Neural progenitor cell (in vitro differentiated cells): Measurements from ENCODE around the gene SRBD1. TPM values are rescaled to one million over a fixed set of nuclear protein-coding genes. Genes with fewer than 3 reads are reported as not detected.
A peak's percentile ranks its signal among the peaks of the same experiment; 100 is the strongest.

Experiments used
- DNase-seq: peaks from one replicate; pipeline ENCODE4 v3.0.0-alpha.2; 2016; ENCODE audit warnings: low spot score
- H2AFZ ChIP-seq: fragments of 200-600 bp; sonication (generic); replicated peaks from 2 replicates; pipeline ENCODE4 v1.6.1; 2016; ENCODE audit warnings: antibody characterized with exemption
- H3F3A ChIP-seq: fragments of 200-600 bp; sonication (generic); 2 replicates; pipeline ENCODE4 v1.6.1; 2016; ENCODE audit warnings: antibody characterized with exemption, low read depth
- H3K27ac ChIP-seq: fragments of 200-600 bp; sonication (generic); 2 replicates; pipeline ENCODE4 v1.5.1; 2016; ENCODE audit warnings: mild to moderate bottlenecking
- H3K27me3 ChIP-seq: fragments of 200-600 bp; sonication (generic); 2 replicates; pipeline ENCODE4 v1.6.1; 2016; ENCODE audit warnings: mild to moderate bottlenecking, moderate library complexity
- H3K36me3 ChIP-seq: fragments of 200-600 bp; sonication (generic); 2 replicates; pipeline ENCODE4 v1.5.1; 2016
- H3K4me1 ChIP-seq: fragments of 200-600 bp; sonication (generic); 2 replicates; pipeline ENCODE4 v1.6.1; 2016; ENCODE audit warnings: mixed run types
- H3K4me2 ChIP-seq: fragments of 200-600 bp; sonication (generic); 2 replicates; pipeline ENCODE4 v1.6.1; 2016
- H3K4me3 ChIP-seq: fragments of 200-600 bp; sonication (generic); 2 replicates; pipeline ENCODE4 v1.5.1; 2016
- H3K79me2 ChIP-seq: fragments of 200-600 bp; sonication (generic); 2 replicates; pipeline ENCODE4 v1.6.1; 2016; ENCODE audit warnings: low read depth
- H3K9ac ChIP-seq: fragments of 200-600 bp; sonication (generic); 2 replicates; pipeline ENCODE4 v1.6.1; 2016
- H3K9me3 ChIP-seq: fragments of 200-600 bp; sonication (generic); 2 replicates; pipeline ENCODE4 v1.5.1; 2016; ENCODE audit warnings: low read depth
- H4K20me1 ChIP-seq: fragments of 200-600 bp; sonication (generic); 2 replicates; pipeline ENCODE4 v1.6.1; 2016; ENCODE audit warnings: low read depth
- H3K27ac Mint-ChIP-seq: 3 replicates; pipeline ENCODE4 v1.8.0; 2021; ENCODE audit warnings: mixed read lengths
- H3K27me3 Mint-ChIP-seq: 2 replicates; pipeline ENCODE4 v1.8.0; 2022; ENCODE audit warnings: low read depth, mild to moderate bottlenecking, inconsistent platforms, moderate library complexity, mixed read lengths; ENCODE audit not compliant: insufficient read depth
- H3K36me3 Mint-ChIP-seq: 3 replicates; pipeline ENCODE4 v1.8.0; 2021; ENCODE audit warnings: mixed read lengths
- H3K4me1 Mint-ChIP-seq: 3 replicates; pipeline ENCODE4 v1.8.0; 2021; ENCODE audit warnings: mixed read lengths
- H3K4me3 Mint-ChIP-seq: 3 replicates; pipeline ENCODE4 v1.8.0; 2021; ENCODE audit warnings: mild to moderate bottlenecking, moderate library complexity, mixed read lengths
- H3K9me3 Mint-ChIP-seq: 3 replicates; pipeline ENCODE4 v1.8.0; 2020; ENCODE audit warnings: mixed read lengths
- CTCF ChIP-seq: fragments of 200-600 bp; sonication (generic); IDR thresholded peaks from 2 replicates; pipeline ENCODE4 v1.5.1; 2017; ENCODE audit warnings: antibody characterized with exemption, mild to moderate bottlenecking
- EZH2 ChIP-seq: fragments of 200-600 bp; sonication (generic); IDR thresholded peaks from 2 replicates; pipeline ENCODE4 v1.6.1; 2017; ENCODE audit warnings: antibody characterized with exemption, mild to moderate bottlenecking, moderate library complexity
- EZH2phosphoT487 ChIP-seq: fragments of 200-600 bp; sonication (generic); IDR thresholded peaks from 2 replicates; pipeline ENCODE4 v1.6.1; 2017; ENCODE audit warnings: antibody characterized with exemption
- total RNA-seq: library from RNA; depleted of rRNA; stranded (reverse); fragments of >200 nt; gene quantifications from 2 replicates; pipeline ENCODE4 v1.2.3, GENCODE V29; 2015; ENCODE audit warnings: low replicate concordance

The SRBD1 gene
- total RNA-seq, 1 donor from 2014 or later, result 37.2 TPM

GRCh38 chr2:45591073-45591472 lies 20.0 kb downstream of the SRBD1 start:
- no peak overlapping the region for H3K27ac ChIP-seq
- peaks cover 23% of the 10 kb centered on the region for H3F3A ChIP-seq
- H3K27me3 ChIP-seq, result no peaks in the 10 kb centered on the region
- H3K9me3 Mint-ChIP-seq, result no peaks in the 10 kb centered on the region
- DNase-seq, result no peak
- H3K36me3 Mint-ChIP-seq, result peaks cover 25% of the 10 kb centered on the region
- TF ChIP-seq EZH2, result no peak
- TF ChIP-seq EZH2phosphoT487, result no peak
- no peak for TF ChIP-seq CTCF
- no peaks in the 10 kb centered on the region for H3K4me1 Mint-ChIP-seq
- peaks cover 14% of the 10 kb centered on the region for H4K20me1 ChIP-seq
- no peak overlapping the region for H2AFZ ChIP-seq
- H3K9ac ChIP-seq, result no peak overlapping the region
- no peak overlapping the region for H3K4me3 Mint-ChIP-seq
- H3K79me2 ChIP-seq, result peaks cover 42% of the 10 kb centered on the region
- H3K4me1 ChIP-seq, result no peaks in the 10 kb centered on the region
- no peak overlapping the region for H3K27ac Mint-ChIP-seq
- no peak overlapping the region for H3K4me2 ChIP-seq
- no peaks in the 10 kb centered on the region for H3K36me3 ChIP-seq
- H3K27me3 Mint-ChIP-seq, result no peaks in the 10 kb centered on the region
- H3K4me3 ChIP-seq, result no peak overlapping the region
- no peaks in the 10 kb centered on the region for H3K9me3 ChIP-seq

- Mint-ChIP-seq H3K4me1 (no peaks in the 10 kb centered on the region), H3K27me3 (no peaks in the 10 kb centered on the region), H3K4me3 (no peak overlapping the region), H3K27ac (no peak overlapping the region), H3K36me3 (peaks cover 18% of the 10 kb centered on the region), H3K9me3 (no peaks in the 10 kb centered on the region)
- peaks cover 21% of the 10 kb centered on the region for H4K20me1 ChIP-seq
- H3K9ac ChIP-seq, result no peak overlapping the region
- H3K36me3 ChIP-seq, result no peaks in the 10 kb centered on the region
- H3K79me2 ChIP-seq, result peaks cover 34% of the 10 kb centered on the region
- H3K4me2 ChIP-seq, result no peak overlapping the region
- no peak overlapping the region for H3K4me3 ChIP-seq
- no peaks in the 10 kb centered on the region for H3K27me3 ChIP-seq
- H3K9me3 ChIP-seq, result no peaks in the 10 kb centered on the region
- H3F3A ChIP-seq, result peaks cover 23% of the 10 kb centered on the region
- H2AFZ ChIP-seq, result no peak overlapping the region
- H3K4me1 ChIP-seq, result no peaks in the 10 kb centered on the region
- TF ChIP-seq EZH2phosphoT487, result no peak
- no peak for TF ChIP-seq EZH2
- TF ChIP-seq CTCF, result no peak
- H3K27ac ChIP-seq, result no peak overlapping the region
- no peak for DNase-seq
These were observed 22.8 kb downstream of the SRBD1 start for GRCh38 chr2:45588158-45588829.

- Mint-ChIP-seq H3K4me3 (no peak overlapping the region), H3K9me3 (no peaks in the 10 kb centered on the region), H3K27me3 (no peaks in the 10 kb centered on the region), H3K27ac (no peak overlapping the region), H3K4me1 (no peaks in the 10 kb centered on the region), H3K36me3 (peaks cover 12% of the 10 kb centered on the region)
- Histone ChIP-seq H3K9me3 (no peaks in the 10 kb centered on the region), H3F3A (peaks cover 23% of the 10 kb centered on the region), H2AFZ (no peak overlapping the region), H3K4me1 (no peaks in the 10 kb centered on the region), H3K36me3 (no peaks in the 10 kb centered on the region), H4K20me1 (peaks cover 16% of the 10 kb centered on the region), H3K4me2 (no peak overlapping the region), H3K79me2 (peaks cover 22% of the 10 kb centered on the region), H3K27me3 (no peaks in the 10 kb centered on the region), H3K9ac (no peak overlapping the region), H3K27ac (no peak overlapping the region), H3K4me3 (no peak overlapping the region)
- TF ChIP-seq EZH2phosphoT487, result no peak
- no peak for TF ChIP-seq EZH2
- no peak for DNase-seq
These were observed 24.5 kb downstream of the SRBD1 start for GRCh38 chr2:45586600-45586999.

GRCh38 chr2:45585267-45585861 lies 25.7 kb downstream of the SRBD1 start:
- Mint-ChIP-seq H3K9me3 (no peaks in the 10 kb centered on the region), H3K4me1 (no peaks in the 10 kb centered on the region), H3K4me3 (no peak overlapping the region), H3K27me3 (no peaks in the 10 kb centered on the region), H3K36me3 (peaks cover 11% of the 10 kb centered on the region), H3K27ac (no peak overlapping the region)
- Histone ChIP-seq H3K9ac (no peak overlapping the region), H3K27me3 (no peaks in the 10 kb centered on the region), H3K36me3 (no peaks in the 10 kb centered on the region), H3F3A (peaks cover 23% of the 10 kb centered on the region), H3K4me1 (no peaks in the 10 kb centered on the region), H3K4me2 (no peak overlapping the region), H2AFZ (no peak overlapping the region), H3K9me3 (no peaks in the 10 kb centered on the region), H3K27ac (no peak overlapping the region), H4K20me1 (peaks cover 16% of the 10 kb centered on the region), H3K79me2 (peaks cover 14% of the 10 kb centered on the region), H3K4me3 (no peak overlapping the region)
- peak; percentile 12 for DNase-seq
- no peak for TF ChIP-seq EZH2
- peak; percentile 66 for TF ChIP-seq CTCF
